A673 (cell line): ENCODE results near the gene CFAP141. TPM values are rescaled to one million over a fixed set of nuclear protein-coding genes. Genes with fewer than 3 reads are reported as not detected.

Source experiments
- BruUV-seq: library from RNA; stranded (reverse); fragments of 400-500 nt; replicated peaks from 2 replicates; lab custom pipeline; 2021; lab: Mats Ljungman, UMichigan
- CTCF ChIA-PET: fragments of 300-600 bp; sonication (Branson Sonifier 250); formaldehyde crosslinking; loops from one replicate; lab custom pipeline; 2022; ENCODE audit warnings: antibody characterized with exemption; lab: Charles Lee
- POLR2A ChIA-PET: fragments of 300-600 bp; sonication (Branson Sonifier 250); formaldehyde crosslinking; loops from one replicate; lab custom pipeline; 2022; ENCODE audit warnings: antibody characterized with exemption; ENCODE audit not compliant: low non-redundant PET; lab: Charles Lee
- DNase-seq: peaks from one replicate; pipeline ENCODE4 v3.0.0-alpha.2; 2015; ENCODE audit warnings: low spot score
- H3K27ac ChIP-seq: fragments of 200-600 bp; sonication (generic); 2 replicates; pipeline ENCODE4 v1.5.1; 2016; ENCODE audit warnings: mixed run types, low read depth, mild to moderate bottlenecking, mixed read lengths, antibody characterized with exemption, low read length; ENCODE audit not compliant: poor library complexity, severe bottlenecking
- H3K27me3 ChIP-seq: fragments of 200-600 bp; sonication (generic); replicated peaks from 2 replicates; pipeline ENCODE4 v1.6.1; 2017; ENCODE audit warnings: mixed run types, low read depth, mild to moderate bottlenecking, mixed read lengths, antibody characterized with exemption, low read length; ENCODE audit not compliant: insufficient read depth, poor library complexity
- H3K36me3 ChIP-seq: fragments of 200-600 bp; sonication (generic); 2 replicates; pipeline ENCODE4 v1.6.1; 2016; ENCODE audit warnings: mixed run types, mild to moderate bottlenecking, mixed read lengths, antibody characterized with exemption, low read length; ENCODE audit not compliant: insufficient read depth, poor library complexity, severe bottlenecking
- H3K4me1 ChIP-seq: fragments of 200-600 bp; sonication (generic); 2 replicates; pipeline ENCODE4 v1.6.1; 2017; ENCODE audit warnings: mixed run types, mild to moderate bottlenecking, mixed read lengths, antibody characterized with exemption, low read length; ENCODE audit not compliant: insufficient read depth, poor library complexity, severe bottlenecking
- H3K4me3 ChIP-seq: fragments of 200-600 bp; sonication (generic); 2 replicates; pipeline ENCODE4 v1.5.1; 2016; ENCODE audit warnings: low read depth, mixed run types, mild to moderate bottlenecking, mixed read lengths, low read length; ENCODE audit not compliant: poor library complexity, severe bottlenecking
- H3K9me3 ChIP-seq: fragments of 200-600 bp; sonication (generic); 2 replicates; pipeline ENCODE4 v1.6.1; 2016; ENCODE audit warnings: mixed run types, low read depth, mild to moderate bottlenecking, mixed read lengths, antibody characterized with exemption, low read length; ENCODE audit not compliant: poor library complexity, severe bottlenecking
- CTCF ChIP-seq: fragments of 300-800, 200-600 bp; sonication (generic); conservative IDR thresholded peaks from 2 replicates; pipeline ENCODE4 v1.5.1; 2017; ENCODE audit warnings: low read depth, mild to moderate bottlenecking, antibody characterized with exemption, low read length, moderate library complexity, mixed read lengths
- EZH2 ChIP-seq: fragments of 200-600 bp; sonication (generic); IDR thresholded peaks from 2 replicates; pipeline ENCODE4 v1.6.1; 2017; ENCODE audit warnings: borderline replicate concordance, low read depth, mild to moderate bottlenecking, mixed read lengths, antibody characterized with exemption, low read length; ENCODE audit not compliant: poor library complexity, severe bottlenecking
- intact Hi-C: fragments of 100-400 bp; cut with micrococcal nuclease; formaldehyde crosslinking; loops from one replicate; pipeline ENCODE4 v1.10.0; 2022; ENCODE audit not compliant: unreplicated experiment
- total RNA-seq: library from RNA; stranded (reverse); gene quantifications from 2 replicates; pipeline ENCODE4 v1.2.3, GENCODE V29; 2021

The CFAP141 gene
- total RNA-seq, 1 experiment from 2014 or later, result not detected

- peak overlapping the region; percentile 5 for H3K27ac ChIP-seq
- H3K9me3 ChIP-seq, result no peaks in the 10 kb centered on the region
- BruUV-seq, result no TSS peak
- intact Hi-C loops, result no loop called here
- peaks cover 7% of the 10 kb centered on the region for H3K4me1 ChIP-seq
- H3K4me3 ChIP-seq, result no peak overlapping the region
- peaks cover 47% of the 10 kb centered on the region for H3K36me3 ChIP-seq
- POLR2A ChIA-PET, result no interaction called here
- no peaks in the 10 kb centered on the region for H3K27me3 ChIP-seq
- no peak for DNase-seq
- CTCF ChIA-PET, result no interaction called here
- TF ChIP-seq CTCF, result no peak
- TF ChIP-seq EZH2, result no peak
Measured at GRCh38 chr1:154155251-154155650, 50.9 kb downstream of the CFAP141 start.

GRCh38 chr1:154154534-154155191, 51.5 kb downstream of the CFAP141 start, which contains the start of gene NUP210L:
Gene NUP210L (minus strand): TSS chr1:154155073.
- BruUV-seq, result no TSS peak
- ChIA-PET CTCF (no interaction called here), POLR2A (no interaction called here)
- intact Hi-C loops, result no loop called here
- DNase-seq, result no peak
- Histone ChIP-seq H3K4me1 (peaks cover 7% of the 10 kb centered on the region), H3K27ac (peak within 1 kb of the TSS; percentile 5), H3K9me3 (no peaks in the 10 kb centered on the region), H3K36me3 (peaks cover 42% of the 10 kb centered on the region), H3K27me3 (no peaks in the 10 kb centered on the region), H3K4me3 (no peak within 1 kb of the TSS)
- TF ChIP-seq EZH2 (no peak), CTCF (no peak)

GRCh38 chr1:154154053-154154452, 52.1 kb downstream of the CFAP141 start:
- Histone ChIP-seq H3K27ac (no peak overlapping the region), H3K9me3 (no peaks in the 10 kb centered on the region), H3K4me3 (no peak overlapping the region), H3K27me3 (no peaks in the 10 kb centered on the region), H3K36me3 (peaks cover 35% of the 10 kb centered on the region), H3K4me1 (peaks cover 6% of the 10 kb centered on the region)
- DNase-seq, result no peak
- TF ChIP-seq CTCF, result no peak
- TF ChIP-seq EZH2, result no peak
- ChIA-PET POLR2A (no interaction called here), CTCF (no interaction called here)
- no TSS peak for BruUV-seq
- intact Hi-C loops, result no loop called here
